Transverse colon (tissue), 4 donors: ENCODE measurements around the gene COL4A1. TPM values are rescaled to one million over a fixed set of nuclear protein-coding genes. Genes with fewer than 3 reads are reported as not detected.

Experiments
- DNase-seq: peaks from one replicate; pipeline ENCODE4 v3.0.0-alpha.2; 2019
- H3K27ac ChIP-seq, 4 donors: fragments of 200-600 bp; sonication (generic); 2 replicates each; pipeline ENCODE4 v1.5.1; 2016 to 2018; ENCODE audit warnings: inconsistent platforms in 4 of 4
- H3K27me3 ChIP-seq: fragments of 200-600 bp; sonication (generic); 2 replicates; pipeline ENCODE4 v1.5.1; 2017; ENCODE audit warnings: inconsistent platforms
- H3K36me3 ChIP-seq, 4 donors: fragments of 200-600 bp; sonication (generic); 2 replicates each; pipeline ENCODE4 v1.5.1; 2017 to 2019; ENCODE audit warnings: inconsistent platforms in 4 of 4
- H3K4me1 ChIP-seq, 4 donors: fragments of 200-600 bp; sonication (generic); 2 replicates each; pipeline ENCODE4 v1.5.1; 2017 to 2020; ENCODE audit warnings: inconsistent platforms in 4 of 4
- H3K4me3 ChIP-seq, 4 donors: fragments of 200-600 bp; sonication (generic); 1 replicate in 1 of 4; 2 replicates in 3 of 4; pipeline versions ENCODE4 v1.5.1 to v1.6.1; 2017 to 2019; ENCODE audit warnings: inconsistent platforms in 4 of 4
- H3K9me3 ChIP-seq, 2 donors: fragments of 200-600 bp; sonication (generic); 2 replicates each; pipeline ENCODE4 v1.5.1; 2017 to 2019; ENCODE audit warnings: inconsistent platforms in 2 of 2
- EP300 ChIP-seq: sonication (generic); formaldehyde crosslinking; IDR thresholded peaks from one replicate; pipeline ENCODE4 v1.6.1; 2017; ENCODE audit warnings: antibody characterized with exemption, low read depth
- POLR2A ChIP-seq: fragments of 450-650 bp; IDR thresholded peaks from one replicate; pipeline ENCODE4 v1.6.1; 2016; ENCODE audit warnings: antibody characterized with exemption, mild to moderate bottlenecking, moderate library complexity
- POLR2AphosphoS5 ChIP-seq, 3 donors: sonication (generic); formaldehyde crosslinking; IDR thresholded peaks; one replicate each; pipeline ENCODE4 v1.6.1; 2016; ENCODE audit warnings: antibody characterized with exemption in 3 of 3
- WGBS, 2 donors: methylation state at CpG; one replicate each; pipeline ENCODE4 v1.1.5; 2018; ENCODE audit warnings: low coverage in 1 of 2; 5-methylcytosine and 5-hydroxymethylcytosine counted together
- in situ Hi-C, 4 donors: fragments of 200-750 bp; cut with MboI; loops; one replicate each; pipeline versions ENCODE4 v1.15.0 to v1.15.1; 2017; ENCODE audit warnings: low sequenced_read_pairs in 3 of 4, low pct_ligation_motif_present in 1 of 4, low pct_unique_long_range_greater_than_20kb in 1 of 4
- intact Hi-C: fragments of 100-400 bp; cut with DNase I; formaldehyde crosslinking; loops from one replicate; pipeline ENCODE4 v1.15.1; 2023; ENCODE audit warnings: low total_unique reads
- total RNA-seq, 4 donors: library from RNA; depleted of rRNA; stranded (reverse); fragments of >200 nt; gene quantifications; one replicate each; pipeline ENCODE4 v1.1.0, GENCODE V29; 2016
- TF ChIP-seq, protein P1 (sequence below), 5 experiments: fragments of 200-600 bp in 3 of 5; fragments of 450-650 bp in 2 of 5; sonication (generic) in 3 of 5; IDR thresholded peaks; 1 replicate in 2 of 5; 2 replicates in 3 of 5; pipeline ENCODE4 v1.5.1; 2016 to 2017; ENCODE audit warnings: antibody characterized with exemption in 5 of 5, inconsistent platforms in 3 of 5, mild to moderate bottlenecking in 2 of 5, moderate library complexity in 1 of 5

Gene COL4A1
- total RNA-seq, 4 donors from 2014 or later, result 46.4 to 180 (median 99.2) TPM

DNA sequence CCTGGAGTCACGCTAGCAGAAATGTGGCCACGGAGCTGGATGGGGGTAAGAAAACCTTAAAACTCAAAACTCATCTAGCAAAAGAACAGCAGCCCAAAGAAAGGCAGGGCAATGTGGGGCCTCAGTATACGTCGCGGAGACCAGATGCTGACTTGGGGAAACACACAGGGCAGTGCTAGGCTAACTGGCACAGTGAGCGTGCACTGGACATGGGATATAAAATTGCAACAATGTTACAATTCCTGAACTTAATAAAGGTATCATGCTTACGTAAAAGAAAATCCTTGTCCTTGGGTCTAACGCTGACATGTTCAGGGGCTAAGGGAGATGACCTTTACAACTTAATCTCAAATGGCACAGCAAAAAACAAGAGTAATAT, 40.5 kb downstream of the COL4A1 start:
- H3K4me3 ChIP-seq, result no peak overlapping the region
- in situ Hi-C loops, result no loop called here
- WGBS, 2 donors, result 76 to 92% methylated on average over 2 to 8 of the region's 8 CpGs

DNA sequence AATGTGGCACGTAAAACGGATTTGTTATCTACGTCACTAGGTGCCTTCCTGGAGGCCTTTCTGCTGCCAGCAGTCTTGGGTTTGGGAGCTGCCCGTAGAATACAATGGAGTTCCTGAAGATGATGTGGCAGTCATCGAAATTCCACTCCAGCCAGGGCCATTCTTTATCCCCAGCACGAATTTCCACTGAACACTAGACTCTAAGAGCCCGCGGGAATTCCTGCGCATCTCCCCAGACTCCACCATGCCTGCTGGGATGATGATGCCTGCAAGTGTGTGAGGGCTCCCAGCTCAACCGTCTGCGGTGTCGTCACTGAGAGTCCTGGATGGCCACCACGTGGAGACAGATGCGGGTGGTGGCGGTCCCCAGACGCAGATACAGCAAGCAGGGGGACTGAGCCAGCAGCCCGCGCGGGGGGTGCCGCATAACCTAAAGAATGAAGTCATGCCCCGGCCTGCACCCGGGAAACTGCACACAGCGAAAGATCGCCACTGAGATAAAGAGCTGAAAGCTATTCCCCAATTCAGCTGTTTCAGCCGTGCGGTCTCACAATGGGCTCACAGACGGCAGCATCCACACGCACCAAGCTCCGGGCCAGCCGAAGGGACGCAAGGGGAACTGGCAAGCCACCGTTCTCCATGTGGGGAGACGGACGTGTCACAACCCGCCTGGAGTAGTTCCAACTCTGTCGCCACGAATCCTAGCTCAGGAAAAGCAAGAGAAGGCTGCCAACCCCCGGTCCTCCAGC, 41.1 kb downstream of the COL4A1 start:
- H3K27me3 ChIP-seq, result no peaks in the 10 kb centered on the region
- H3K4me1 ChIP-seq, result peaks cover 14 to 38% (median 29%) of the 10 kb centered on the region in 4 donors
- WGBS, 2 donors, result 60 to 70% methylated on average over 3 to 38 of the region's 38 CpGs
- H3K9me3 ChIP-seq, result no peaks in the 10 kb centered on the region
- peak overlapping the region; percentile 57 to 70 (median 66) for H3K27ac ChIP-seq
- no peaks in the 10 kb centered on the region for H3K36me3 ChIP-seq
- intact Hi-C loops, result no loop called here
- no peak for TF ChIP-seq POLR2AphosphoS5 (IDR thresholded peaks at IDR 0.05)
- TF ChIP-seq EP300, result no peak
- TF ChIP-seq POLR2A, result no peak
- TF ChIP-seq, protein P1, sequence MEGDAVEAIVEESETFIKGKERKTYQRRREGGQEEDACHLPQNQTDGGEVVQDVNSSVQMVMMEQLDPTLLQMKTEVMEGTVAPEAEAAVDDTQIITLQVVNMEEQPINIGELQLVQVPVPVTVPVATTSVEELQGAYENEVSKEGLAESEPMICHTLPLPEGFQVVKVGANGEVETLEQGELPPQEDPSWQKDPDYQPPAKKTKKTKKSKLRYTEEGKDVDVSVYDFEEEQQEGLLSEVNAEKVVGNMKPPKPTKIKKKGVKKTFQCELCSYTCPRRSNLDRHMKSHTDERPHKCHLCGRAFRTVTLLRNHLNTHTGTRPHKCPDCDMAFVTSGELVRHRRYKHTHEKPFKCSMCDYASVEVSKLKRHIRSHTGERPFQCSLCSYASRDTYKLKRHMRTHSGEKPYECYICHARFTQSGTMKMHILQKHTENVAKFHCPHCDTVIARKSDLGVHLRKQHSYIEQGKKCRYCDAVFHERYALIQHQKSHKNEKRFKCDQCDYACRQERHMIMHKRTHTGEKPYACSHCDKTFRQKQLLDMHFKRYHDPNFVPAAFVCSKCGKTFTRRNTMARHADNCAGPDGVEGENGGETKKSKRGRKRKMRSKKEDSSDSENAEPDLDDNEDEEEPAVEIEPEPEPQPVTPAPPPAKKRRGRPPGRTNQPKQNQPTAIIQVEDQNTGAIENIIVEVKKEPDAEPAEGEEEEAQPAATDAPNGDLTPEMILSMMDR (IDR thresholded peaks at IDR 0.05), result no peak
- no peak overlapping the region for H3K4me3 ChIP-seq
- in situ Hi-C loops, result no loop called here
- no peak for DNase-seq

More for the DNA sequence above, 40.5 kb downstream of the COL4A1 start:
- peak overlapping the region; percentile 8 to 70 (median 66) for H3K27ac ChIP-seq
- no peaks in the 10 kb centered on the region for H3K36me3 ChIP-seq
- no peaks in the 10 kb centered on the region for H3K27me3 ChIP-seq
- peaks cover 14 to 34% (median 29%) of the 10 kb centered on the region in 4 donors for H3K4me1 ChIP-seq
- intact Hi-C loops, result no loop called here
- DNase-seq, result no peak
- H3K9me3 ChIP-seq, result no peaks in the 10 kb centered on the region
- TF ChIP-seq POLR2A (no peak), EP300 (no peak), POLR2AphosphoS5 (IDR thresholded peaks at IDR 0.05) (no peak)
- TF ChIP-seq, protein P1 (IDR thresholded peaks at IDR 0.05), result no peak

DNA sequence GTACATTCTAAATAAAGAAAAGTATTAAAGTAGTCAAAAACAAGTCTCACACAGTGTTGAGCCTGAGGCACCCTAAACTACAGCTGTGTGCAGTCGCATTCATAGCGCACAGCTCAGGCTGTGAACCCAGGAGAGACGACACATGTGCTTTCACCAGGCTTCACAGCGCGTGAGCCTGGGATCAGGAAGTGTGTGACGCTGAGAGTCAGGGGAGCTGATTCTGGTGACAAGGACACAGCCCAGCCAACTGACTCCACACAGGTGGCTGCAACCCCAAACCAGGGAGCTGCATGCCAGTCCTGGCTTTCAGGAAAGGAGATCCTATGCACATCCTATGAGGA, 41.6 kb downstream of the COL4A1 start:
- Histone ChIP-seq H3K36me3 (no peaks in the 10 kb centered on the region), H3K9me3 (no peaks in the 10 kb centered on the region), H3K4me3 (no peak overlapping the region), H3K27ac (peak overlapping the region; percentile 57 to 70 (median 66)), H3K27me3 (no peaks in the 10 kb centered on the region), H3K4me1 (peaks cover 14 to 38% (median 29%) of the 10 kb centered on the region in 4 donors)
- WGBS, 2 donors, result 84% methylated on average over 6 of the region's 6 CpGs; no CpG with 5 or more reads in 1 of the 2 donors
- TF ChIP-seq POLR2AphosphoS5 (IDR thresholded peaks at IDR 0.05), result peak in 1 of 3 donors; percentile 6
- TF ChIP-seq EP300, result no peak
- in situ Hi-C loops (no loop called here), intact Hi-C loops (no loop called here)
- no peak for DNase-seq

DNA sequence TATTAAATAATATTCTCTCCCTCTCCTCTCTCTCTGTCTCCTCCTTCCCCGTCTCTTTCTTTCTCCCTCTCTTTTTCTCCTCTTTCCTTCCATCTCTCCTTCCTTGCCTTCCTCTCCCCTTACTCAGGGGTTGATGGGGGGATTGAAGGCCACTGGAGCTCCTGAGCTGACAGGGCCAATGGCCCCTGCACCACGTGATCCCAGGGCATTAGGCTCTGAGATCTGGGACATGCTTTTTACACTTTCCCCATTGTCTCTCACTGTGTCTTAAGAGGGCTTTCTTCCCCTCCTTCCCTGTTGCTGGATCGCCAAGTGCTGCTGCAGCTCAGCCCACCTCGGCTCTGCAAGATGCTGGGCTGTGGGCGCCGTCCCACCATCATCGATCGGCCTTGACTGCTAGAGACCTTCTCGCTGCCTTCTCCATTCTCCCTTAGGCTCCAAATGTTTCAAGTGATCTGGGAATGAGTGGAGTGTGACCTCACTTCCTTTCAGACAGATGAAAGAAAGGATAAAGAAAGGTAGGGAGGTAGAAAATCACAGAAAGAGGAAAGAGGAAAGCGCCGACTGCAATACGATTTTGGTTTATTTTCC, 42.2 kb downstream of the COL4A1 start:
- Histone ChIP-seq H3K9me3 (no peaks in the 10 kb centered on the region), H3K4me3 (no peak overlapping the region), H3K27me3 (no peaks in the 10 kb centered on the region), H3K36me3 (no peaks in the 10 kb centered on the region), H3K27ac (peak overlapping the region; percentile 57 to 70 (median 66)), H3K4me1 (peaks cover 14 to 39% (median 29%) of the 10 kb centered on the region in 4 donors)
- 87 to 91% methylated on average over 9 to 12 of the region's 12 CpGs for WGBS, 2 donors
- in situ Hi-C loops, result no loop called here
- TF ChIP-seq POLR2A, result no peak
- TF ChIP-seq POLR2AphosphoS5 (IDR thresholded peaks at IDR 0.05), result no peak
- TF ChIP-seq, protein P1 (IDR thresholded peaks at IDR 0.05), result no peak
- TF ChIP-seq EP300, result no peak
- intact Hi-C loops, result no loop called here
- DNase-seq, result no peak
